Osteocyte (in vitro differentiated cells): Measurements from ENCODE around the gene YBEY. TPM values are rescaled to one million over a fixed set of nuclear protein-coding genes. Genes with fewer than 3 reads are reported as not detected.

Experiments used
- DNase-seq: peaks from one replicate; pipeline ENCODE4 v3.0.0; 2021; ENCODE audit warnings: mixed read lengths; ENCODE audit not compliant: unreplicated experiment; ENCODE audit errors: extremely low spot score
- H3K27ac Mint-ChIP-seq: one replicate; pipeline ENCODE4 v1.8.0; 2021; ENCODE audit warnings: mild to moderate bottlenecking, mixed read lengths; ENCODE audit not compliant: unreplicated experiment
- H3K27me3 Mint-ChIP-seq: one replicate; pipeline ENCODE4 v1.8.0; 2021; ENCODE audit warnings: mixed read lengths; ENCODE audit not compliant: unreplicated experiment
- H3K36me3 Mint-ChIP-seq: one replicate; pipeline ENCODE4 v1.8.0; 2021; ENCODE audit warnings: mixed read lengths; ENCODE audit not compliant: unreplicated experiment
- H3K4me1 Mint-ChIP-seq: one replicate; pipeline ENCODE4 v1.8.0; 2021; ENCODE audit warnings: mixed read lengths; ENCODE audit not compliant: unreplicated experiment
- H3K4me3 Mint-ChIP-seq: one replicate; pipeline ENCODE4 v1.8.0; 2021; ENCODE audit warnings: mild to moderate bottlenecking, moderate library complexity, mixed read lengths; ENCODE audit not compliant: unreplicated experiment
- H3K9me3 Mint-ChIP-seq: one replicate; pipeline ENCODE4 v1.8.0; 2021; ENCODE audit warnings: mixed read lengths; ENCODE audit not compliant: unreplicated experiment
- CTCF ChIP-seq: fragments of 200-600 bp; sonication (generic); IDR thresholded peaks from 2 replicates; pipeline ENCODE4 v1.5.0; 2021; ENCODE audit warnings: antibody characterized with exemption, mild to moderate bottlenecking, moderate library complexity
- total RNA-seq: library from RNA; stranded (reverse); gene quantifications from 2 replicates; pipeline ENCODE4 v1.2.1, GENCODE V29; 2021

The YBEY gene
- total RNA-seq, 1 donor from 2014 or later = 17.9 TPM

- Mint-ChIP-seq H3K9me3 (no peaks in the 10 kb centered on the region), H3K4me3 (no peak overlapping the region), H3K27me3 (no peaks in the 10 kb centered on the region), H3K27ac (no peak overlapping the region), H3K4me1 (no peaks in the 10 kb centered on the region), H3K36me3 (peaks cover 59% of the 10 kb centered on the region)
- DNase-seq = no peak
- no peak for TF ChIP-seq CTCF
Measured at GRCh38 chr21:46243960-46244361, 42.2 kb upstream of the YBEY start.

GRCh38 chr21:46244602-46245001, 41.5 kb upstream of the YBEY start:
- Mint-ChIP-seq H3K4me3 (no peak overlapping the region), H3K4me1 (no peaks in the 10 kb centered on the region), H3K9me3 (no peaks in the 10 kb centered on the region), H3K36me3 (peaks cover 57% of the 10 kb centered on the region), H3K27ac (no peak overlapping the region), H3K27me3 (no peaks in the 10 kb centered on the region)
- no peak for DNase-seq
- TF ChIP-seq CTCF = no peak

GRCh38 chr21:46245213-46245915, 40.8 kb upstream of the YBEY start:
- H3K36me3 Mint-ChIP-seq = peaks cover 60% of the 10 kb centered on the region
- H3K4me1 Mint-ChIP-seq = no peaks in the 10 kb centered on the region
- no peak overlapping the region for H3K27ac Mint-ChIP-seq
- H3K27me3 Mint-ChIP-seq = no peaks in the 10 kb centered on the region
- H3K4me3 Mint-ChIP-seq = no peak overlapping the region
- DNase-seq = no peak
- no peak for TF ChIP-seq CTCF
- H3K9me3 Mint-ChIP-seq = no peaks in the 10 kb centered on the region

- no peak for DNase-seq
- H3K27me3 Mint-ChIP-seq = no peaks in the 10 kb centered on the region
- H3K9me3 Mint-ChIP-seq = no peaks in the 10 kb centered on the region
- H3K4me1 Mint-ChIP-seq = no peaks in the 10 kb centered on the region
- no peak overlapping the region for H3K4me3 Mint-ChIP-seq
- no peak for TF ChIP-seq CTCF
- peaks cover 61% of the 10 kb centered on the region for H3K36me3 Mint-ChIP-seq
- no peak overlapping the region for H3K27ac Mint-ChIP-seq
Measured at GRCh38 chr21:46246345-46246744, 39.8 kb upstream of the YBEY start.

- no peak overlapping the region for H3K4me3 Mint-ChIP-seq
- TF ChIP-seq CTCF = no peak
- no peaks in the 10 kb centered on the region for H3K9me3 Mint-ChIP-seq
- H3K36me3 Mint-ChIP-seq = peaks cover 58% of the 10 kb centered on the region
- no peak for DNase-seq
- H3K27ac Mint-ChIP-seq = no peak overlapping the region
- H3K4me1 Mint-ChIP-seq = no peaks in the 10 kb centered on the region
- no peaks in the 10 kb centered on the region for H3K27me3 Mint-ChIP-seq
Measured at GRCh38 chr21:46247699-46248421, 38.3 kb upstream of the YBEY start.
